K562 (cell line): ENCODE results near the gene TMEM273. TPM values are rescaled to one million over a fixed set of nuclear protein-coding genes. Genes with fewer than 3 reads are reported as not detected.

Source experiments
- CREBBP ChIP-seq: IDR thresholded peaks from one replicate; pipeline ENCODE4 v1.6.1; 2012; ENCODE audit warnings: low read depth, mild to moderate bottlenecking, control low read depth, inconsistent platforms, low read length
- ESRRB ChIP-seq: fragments of 250-450 bp; sonication (Bioruptor Pico); IDR thresholded peaks from 2 replicates; pipeline ENCODE4 v1.5.0; 2020; ENCODE audit warnings: mild to moderate bottlenecking, moderate library complexity, borderline replicate concordance
- ETS2 ChIP-seq: IDR thresholded peaks from 2 replicates; pipeline ENCODE4 v1.6.1; 2016; ENCODE audit warnings: borderline replicate concordance, missing genetic modification characterization, mild to moderate bottlenecking, moderate library complexity, missing compliant biosample characterization; ENCODE audit not compliant: poor library complexity, severe bottlenecking
- HOXB6 ChIP-seq: fragments of 250-450 bp; sonication (Bioruptor Pico); IDR thresholded peaks from 2 replicates; pipeline ENCODE4 v1.5.1; 2022; ENCODE audit warnings: mild to moderate bottlenecking, borderline replicate concordance
- KAT8 ChIP-seq: fragments of 450-650 bp; IDR thresholded peaks from 2 replicates; pipeline ENCODE4 v1.6.1; 2016; ENCODE audit warnings: low read depth, mild to moderate bottlenecking
- NFXL1 ChIP-seq: fragments of 450-650 bp; formaldehyde crosslinking; IDR thresholded peaks from 2 replicates; pipeline ENCODE4 v1.4.0; 2021; ENCODE audit warnings: mild to moderate bottlenecking
- PHF20 ChIP-seq: fragments of 450-650 bp; IDR thresholded peaks from 2 replicates; pipeline ENCODE4 v1.6.1; 2018; ENCODE audit not compliant: partially characterized antibody
- ZNF551 ChIP-seq: fragments of 250-450 bp; sonication (Bioruptor Pico); IDR thresholded peaks from 2 replicates; pipeline ENCODE4 v1.5.0; 2021; ENCODE audit warnings: mild to moderate bottlenecking, moderate library complexity
- ZNF77 ChIP-seq: fragments of 250-450 bp; sonication (Bioruptor Pico); IDR thresholded peaks from 2 replicates; pipeline ENCODE4 v1.5.0; 2020
- polyA plus RNA-seq, 8 experiments: library from polyadenylated mRNA; depleted of rRNA in 4 of 8; stranded (reverse) in 5 of 8; unstranded in 3 of 8; fragments of >200 nt; fragmentation: Nextera tagmentation in 2 of 8; fragmentation: Illumina TruSeq in 1 of 8; extraction: Ambion mirVana in 2 of 8; extraction: Trizol in 1 of 8; gene quantifications; 2 replicates each; pipeline versions ENCODE4 v1.2.1 to v1.2.3, GENCODE V29; 2011 to 2014; ENCODE audit warnings: inconsistent platforms in 1 of 8, missing spikeins in 1 of 8
- total RNA-seq, 7 experiments: library from RNA; depleted of rRNA in 6 of 7; stranded (reverse); fragments of >200 nt in 6 of 7; fragmentation: Illumina TruSeq in 2 of 7; extraction: Trizol in 2 of 7; gene quantifications; 2 replicates each; pipeline versions ENCODE4 v1.2.1 to v1.2.3, GENCODE V29; 2011 to 2021; ENCODE audit warnings: low replicate concordance in 1 of 7
- TF ChIP-seq, protein P1 (sequence below), 2 experiments: fragments of 150-350 bp in 1 of 2; IDR thresholded peaks; 2 replicates each; pipeline ENCODE4 v1.6.1; 2012 to 2016; ENCODE audit warnings: low read depth in 2 of 2, low read length in 2 of 2, mild to moderate bottlenecking in 1 of 2, moderate library complexity in 1 of 2
- TF ChIP-seq, protein P2 (sequence below), 2 experiments: fragments of 450-650 bp in 1 of 2; sonication (generic) in 1 of 2; formaldehyde crosslinking in 1 of 2; IDR thresholded peaks; 2 replicates each; pipeline versions ENCODE4 v1.7.1 to v1.9.0; 2016 to 2022; ENCODE audit warnings: inconsistent platforms in 1 of 2, mild to moderate bottlenecking in 1 of 2, missing genetic modification reagents in 1 of 2
- TF ChIP-seq, protein P3 (sequence below): sonication (generic); formaldehyde crosslinking; IDR thresholded peaks from 2 replicates; pipeline ENCODE4 v1.8.1; 2023; ENCODE audit warnings: mild to moderate bottlenecking, missing genetic modification reagents

The TMEM273 gene
- total and polyA plus RNA-seq, 9 of the 15 experiments (the other 6 are each of a cell fraction or from before 2014, with no cell fraction given): 39.2 to 131 (median 95.6) TPM

- TF ChIP-seq HOXB6 (CRISPR knock-in tag) (no peak), KAT8 (no peak), NFXL1 (CRISPR knock-in tag) (no peak), ZNF551 (no peak), ZNF77 (CRISPR knock-in tag) (no peak), ETS2 (tag) (no peak), CREBBP (no peak), PHF20 (no peak), ESRRB (CRISPR knock-in tag) (no peak)
- TF ChIP-seq, protein P1, sequence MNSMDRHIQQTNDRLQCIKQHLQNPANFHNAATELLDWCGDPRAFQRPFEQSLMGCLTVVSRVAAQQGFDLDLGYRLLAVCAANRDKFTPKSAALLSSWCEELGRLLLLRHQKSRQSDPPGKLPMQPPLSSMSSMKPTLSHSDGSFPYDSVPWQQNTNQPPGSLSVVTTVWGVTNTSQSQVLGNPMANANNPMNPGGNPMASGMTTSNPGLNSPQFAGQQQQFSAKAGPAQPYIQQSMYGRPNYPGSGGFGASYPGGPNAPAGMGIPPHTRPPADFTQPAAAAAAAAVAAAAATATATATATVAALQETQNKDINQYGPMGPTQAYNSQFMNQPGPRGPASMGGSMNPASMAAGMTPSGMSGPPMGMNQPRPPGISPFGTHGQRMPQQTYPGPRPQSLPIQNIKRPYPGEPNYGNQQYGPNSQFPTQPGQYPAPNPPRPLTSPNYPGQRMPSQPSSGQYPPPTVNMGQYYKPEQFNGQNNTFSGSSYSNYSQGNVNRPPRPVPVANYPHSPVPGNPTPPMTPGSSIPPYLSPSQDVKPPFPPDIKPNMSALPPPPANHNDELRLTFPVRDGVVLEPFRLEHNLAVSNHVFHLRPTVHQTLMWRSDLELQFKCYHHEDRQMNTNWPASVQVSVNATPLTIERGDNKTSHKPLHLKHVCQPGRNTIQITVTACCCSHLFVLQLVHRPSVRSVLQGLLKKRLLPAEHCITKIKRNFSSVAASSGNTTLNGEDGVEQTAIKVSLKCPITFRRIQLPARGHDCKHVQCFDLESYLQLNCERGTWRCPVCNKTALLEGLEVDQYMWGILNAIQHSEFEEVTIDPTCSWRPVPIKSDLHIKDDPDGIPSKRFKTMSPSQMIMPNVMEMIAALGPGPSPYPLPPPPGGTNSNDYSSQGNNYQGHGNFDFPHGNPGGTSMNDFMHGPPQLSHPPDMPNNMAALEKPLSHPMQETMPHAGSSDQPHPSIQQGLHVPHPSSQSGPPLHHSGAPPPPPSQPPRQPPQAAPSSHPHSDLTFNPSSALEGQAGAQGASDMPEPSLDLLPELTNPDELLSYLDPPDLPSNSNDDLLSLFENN (IDR thresholded peaks at IDR 0.05; ENCODE audit: low read depth in 2 of 2, low read length in 2 of 2): peak in 1 of 2 experiments; percentile 84; a peak in 2 of 4 replicates
- TF ChIP-seq, protein P2, sequence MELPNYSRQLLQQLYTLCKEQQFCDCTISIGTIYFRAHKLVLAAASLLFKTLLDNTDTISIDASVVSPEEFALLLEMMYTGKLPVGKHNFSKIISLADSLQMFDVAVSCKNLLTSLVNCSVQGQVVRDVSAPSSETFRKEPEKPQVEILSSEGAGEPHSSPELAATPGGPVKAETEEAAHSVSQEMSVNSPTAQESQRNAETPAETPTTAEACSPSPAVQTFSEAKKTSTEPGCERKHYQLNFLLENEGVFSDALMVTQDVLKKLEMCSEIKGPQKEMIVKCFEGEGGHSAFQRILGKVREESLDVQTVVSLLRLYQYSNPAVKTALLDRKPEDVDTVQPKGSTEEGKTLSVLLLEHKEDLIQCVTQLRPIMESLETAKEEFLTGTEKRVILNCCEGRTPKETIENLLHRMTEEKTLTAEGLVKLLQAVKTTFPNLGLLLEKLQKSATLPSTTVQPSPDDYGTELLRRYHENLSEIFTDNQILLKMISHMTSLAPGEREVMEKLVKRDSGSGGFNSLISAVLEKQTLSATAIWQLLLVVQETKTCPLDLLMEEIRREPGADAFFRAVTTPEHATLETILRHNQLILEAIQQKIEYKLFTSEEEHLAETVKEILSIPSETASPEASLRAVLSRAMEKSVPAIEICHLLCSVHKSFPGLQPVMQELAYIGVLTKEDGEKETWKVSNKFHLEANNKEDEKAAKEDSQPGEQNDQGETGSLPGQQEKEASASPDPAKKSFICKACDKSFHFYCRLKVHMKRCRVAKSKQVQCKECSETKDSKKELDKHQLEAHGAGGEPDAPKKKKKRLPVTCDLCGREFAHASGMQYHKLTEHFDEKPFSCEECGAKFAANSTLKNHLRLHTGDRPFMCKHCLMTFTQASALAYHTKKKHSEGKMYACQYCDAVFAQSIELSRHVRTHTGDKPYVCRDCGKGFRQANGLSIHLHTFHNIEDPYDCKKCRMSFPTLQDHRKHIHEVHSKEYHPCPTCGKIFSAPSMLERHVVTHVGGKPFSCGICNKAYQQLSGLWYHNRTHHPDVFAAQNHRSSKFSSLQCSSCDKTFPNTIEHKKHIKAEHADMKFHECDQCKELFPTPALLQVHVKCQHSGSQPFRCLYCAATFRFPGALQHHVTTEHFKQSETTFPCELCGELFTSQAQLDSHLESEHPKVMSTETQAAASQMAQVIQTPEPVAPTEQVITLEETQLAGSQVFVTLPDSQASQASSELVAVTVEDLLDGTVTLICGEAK (IDR thresholded peaks at IDR 0.05): no peak
- TF ChIP-seq, protein P2 (CRISPR knock-in tag; IDR thresholded peaks at IDR 0.05): no peak
- TF ChIP-seq, protein P3, sequence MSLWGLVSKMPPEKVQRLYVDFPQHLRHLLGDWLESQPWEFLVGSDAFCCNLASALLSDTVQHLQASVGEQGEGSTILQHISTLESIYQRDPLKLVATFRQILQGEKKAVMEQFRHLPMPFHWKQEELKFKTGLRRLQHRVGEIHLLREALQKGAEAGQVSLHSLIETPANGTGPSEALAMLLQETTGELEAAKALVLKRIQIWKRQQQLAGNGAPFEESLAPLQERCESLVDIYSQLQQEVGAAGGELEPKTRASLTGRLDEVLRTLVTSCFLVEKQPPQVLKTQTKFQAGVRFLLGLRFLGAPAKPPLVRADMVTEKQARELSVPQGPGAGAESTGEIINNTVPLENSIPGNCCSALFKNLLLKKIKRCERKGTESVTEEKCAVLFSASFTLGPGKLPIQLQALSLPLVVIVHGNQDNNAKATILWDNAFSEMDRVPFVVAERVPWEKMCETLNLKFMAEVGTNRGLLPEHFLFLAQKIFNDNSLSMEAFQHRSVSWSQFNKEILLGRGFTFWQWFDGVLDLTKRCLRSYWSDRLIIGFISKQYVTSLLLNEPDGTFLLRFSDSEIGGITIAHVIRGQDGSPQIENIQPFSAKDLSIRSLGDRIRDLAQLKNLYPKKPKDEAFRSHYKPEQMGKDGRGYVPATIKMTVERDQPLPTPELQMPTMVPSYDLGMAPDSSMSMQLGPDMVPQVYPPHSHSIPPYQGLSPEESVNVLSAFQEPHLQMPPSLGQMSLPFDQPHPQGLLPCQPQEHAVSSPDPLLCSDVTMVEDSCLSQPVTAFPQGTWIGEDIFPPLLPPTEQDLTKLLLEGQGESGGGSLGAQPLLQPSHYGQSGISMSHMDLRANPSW (CRISPR knock-in tag): no peak
Measured at GRCh38 chr10:49161411-49161997, 26.7 kb downstream of the TMEM273 start (continued).
